ENCODE results near the gene ZGLP1.

- TF ChIP-seq, protein P1, sequence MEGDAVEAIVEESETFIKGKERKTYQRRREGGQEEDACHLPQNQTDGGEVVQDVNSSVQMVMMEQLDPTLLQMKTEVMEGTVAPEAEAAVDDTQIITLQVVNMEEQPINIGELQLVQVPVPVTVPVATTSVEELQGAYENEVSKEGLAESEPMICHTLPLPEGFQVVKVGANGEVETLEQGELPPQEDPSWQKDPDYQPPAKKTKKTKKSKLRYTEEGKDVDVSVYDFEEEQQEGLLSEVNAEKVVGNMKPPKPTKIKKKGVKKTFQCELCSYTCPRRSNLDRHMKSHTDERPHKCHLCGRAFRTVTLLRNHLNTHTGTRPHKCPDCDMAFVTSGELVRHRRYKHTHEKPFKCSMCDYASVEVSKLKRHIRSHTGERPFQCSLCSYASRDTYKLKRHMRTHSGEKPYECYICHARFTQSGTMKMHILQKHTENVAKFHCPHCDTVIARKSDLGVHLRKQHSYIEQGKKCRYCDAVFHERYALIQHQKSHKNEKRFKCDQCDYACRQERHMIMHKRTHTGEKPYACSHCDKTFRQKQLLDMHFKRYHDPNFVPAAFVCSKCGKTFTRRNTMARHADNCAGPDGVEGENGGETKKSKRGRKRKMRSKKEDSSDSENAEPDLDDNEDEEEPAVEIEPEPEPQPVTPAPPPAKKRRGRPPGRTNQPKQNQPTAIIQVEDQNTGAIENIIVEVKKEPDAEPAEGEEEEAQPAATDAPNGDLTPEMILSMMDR (IDR thresholded peaks at IDR 0.05) = no peak
- no peak for TF ChIP-seq POLR2AphosphoS5 (IDR thresholded peaks at IDR 0.05)
- no peak for TF ChIP-seq POLR2A (IDR thresholded peaks at IDR 0.05)
Observed at GRCh38 chr19:10283301-10284064, 26.1 kb downstream of the ZGLP1 start.
